Dermis microvascular lymphatic vessel endothelial cell (primary cell): Measurements from ENCODE around the gene SMOC2. TPM values are rescaled to one million over a fixed set of nuclear protein-coding genes. Genes with fewer than 3 reads are reported as not detected.

Experiments
- DNase-seq, 2 donors: peaks; one replicate each; pipeline versions ENCODE4 v3.0.0 to v3.0.0-alpha.2; 2010; ENCODE audit warnings: low read depth in 2 of 2
- total RNA-seq: library from RNA; depleted of rRNA; stranded (reverse); fragments of >200 nt; gene quantifications from 2 replicates; pipeline ENCODE4 v1.2.1, GENCODE V29; 2014

SMOC2 gene
- total RNA-seq, 1 donor from 2014 or later, result not detected

GRCh38 chr6:168623736-168624135 is 182.8 kb downstream of the SMOC2 start:
- no peak for DNase-seq

DNA sequence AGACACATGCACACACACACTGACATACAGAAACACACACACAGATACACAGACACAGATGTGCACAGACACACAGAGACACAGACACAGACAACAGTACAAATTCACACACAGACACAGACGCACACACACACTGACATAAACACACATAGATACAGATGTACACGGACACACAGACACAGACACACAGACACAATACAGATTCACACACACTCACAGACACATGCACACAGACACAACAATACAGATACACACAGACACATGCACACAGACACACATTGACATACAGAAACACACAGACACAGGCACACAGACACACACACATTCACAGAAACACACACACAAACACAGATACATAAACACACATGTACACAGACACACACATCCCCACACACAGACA is 183.6 kb downstream of the SMOC2 start:
- no peak for DNase-seq

- DNase-seq, result no peak
Observed at GRCh38 chr6:168624948-168625347, 184.0 kb downstream of the SMOC2 start.

- DNase-seq, result no peak
Observed at GRCh38 chr6:168625602-168626001, 184.6 kb downstream of the SMOC2 start.

DNA sequence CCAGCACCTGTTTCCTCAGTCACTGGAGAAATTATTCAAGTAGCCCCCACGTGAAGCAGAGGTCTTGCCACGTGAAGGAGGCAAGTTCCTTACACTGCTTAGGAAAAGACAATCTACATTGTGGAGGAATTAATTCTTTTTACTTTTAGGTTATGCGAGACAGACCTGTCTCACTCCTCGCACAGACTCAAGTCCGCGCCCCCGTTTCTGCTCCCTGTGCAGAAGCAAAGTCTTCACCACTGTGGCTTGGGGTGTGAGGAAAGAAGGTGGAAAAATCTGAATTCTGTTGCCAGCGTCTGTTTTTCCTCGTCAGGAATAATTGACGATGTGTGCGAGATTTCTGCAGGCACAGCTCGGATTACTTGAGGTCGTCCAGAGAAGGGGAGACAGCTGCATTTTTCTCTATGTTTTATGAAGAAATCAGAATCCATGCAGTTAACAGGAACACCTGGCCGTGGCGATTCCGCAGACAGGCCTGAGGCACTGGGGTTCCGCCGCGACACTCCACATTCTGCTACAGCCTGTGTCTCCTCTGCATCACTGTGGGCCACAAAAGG is 185.1 kb downstream of the SMOC2 start:
- no peak for DNase-seq

DNA sequence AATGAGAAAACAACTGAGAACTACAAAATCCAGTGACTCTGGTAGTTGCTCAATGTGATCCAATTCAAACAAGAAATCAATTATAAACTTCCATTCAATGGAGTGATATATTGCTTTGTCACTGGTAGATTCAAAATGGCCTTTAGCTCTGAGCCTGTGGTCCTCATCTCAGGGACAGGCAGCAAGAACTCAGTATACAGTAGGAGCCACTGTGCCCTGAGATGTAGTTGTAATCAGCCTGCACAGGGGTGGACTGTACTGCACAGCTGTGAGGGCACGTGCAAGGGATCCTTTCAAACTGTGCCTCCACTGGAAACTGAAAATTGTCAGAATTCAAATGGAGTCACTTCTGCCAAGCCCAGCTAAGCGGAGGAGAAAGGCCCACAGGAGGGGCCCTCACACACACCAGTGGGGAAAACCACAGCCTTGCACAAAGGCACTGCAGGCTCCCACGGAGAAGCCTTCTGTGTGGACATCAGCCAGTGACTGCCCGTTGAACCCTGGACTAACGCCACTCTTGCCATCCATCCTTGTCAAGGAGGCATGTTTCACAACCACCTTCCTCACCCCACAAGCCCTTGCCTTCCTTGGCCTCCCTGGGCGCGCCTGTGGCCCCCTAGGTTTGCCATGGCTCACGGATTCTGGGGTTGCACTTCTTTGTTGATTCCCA is 186.7 kb downstream of the SMOC2 start:
- DNase-seq, result no peak

GRCh38 chr6:168628176-168628553 is 187.2 kb downstream of the SMOC2 start:
- no peak for DNase-seq

DNA sequence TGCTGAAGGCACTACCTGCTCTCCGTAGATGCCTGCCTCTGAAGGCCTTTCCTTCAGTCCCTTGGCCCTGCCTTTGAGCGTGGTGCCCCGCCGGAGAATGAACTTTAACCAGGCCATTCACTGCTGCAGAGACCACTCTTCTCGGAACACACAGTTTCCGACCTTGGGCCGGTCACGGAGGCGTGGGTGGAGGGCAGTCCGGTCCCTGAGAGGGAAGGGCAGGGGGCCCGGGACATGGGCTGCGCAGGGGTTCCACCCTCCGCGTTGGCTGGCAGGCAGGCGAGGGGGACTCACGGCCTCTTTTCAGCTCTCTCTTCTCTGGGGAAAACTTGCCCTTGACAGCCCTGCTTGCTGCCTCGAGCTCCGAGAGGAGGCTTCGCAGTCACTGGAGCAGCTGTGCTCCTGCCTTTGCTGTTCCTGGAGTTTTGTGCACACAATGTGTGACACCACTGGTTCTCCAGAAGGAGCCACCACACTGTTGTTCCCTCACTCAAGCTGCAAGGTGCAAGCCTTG is 187.8 kb downstream of the SMOC2 start:
- DNase-seq, result no peak

- DNase-seq, result no peak
Observed at GRCh38 chr6:168631564-168631963, 190.6 kb downstream of the SMOC2 start.

DNA sequence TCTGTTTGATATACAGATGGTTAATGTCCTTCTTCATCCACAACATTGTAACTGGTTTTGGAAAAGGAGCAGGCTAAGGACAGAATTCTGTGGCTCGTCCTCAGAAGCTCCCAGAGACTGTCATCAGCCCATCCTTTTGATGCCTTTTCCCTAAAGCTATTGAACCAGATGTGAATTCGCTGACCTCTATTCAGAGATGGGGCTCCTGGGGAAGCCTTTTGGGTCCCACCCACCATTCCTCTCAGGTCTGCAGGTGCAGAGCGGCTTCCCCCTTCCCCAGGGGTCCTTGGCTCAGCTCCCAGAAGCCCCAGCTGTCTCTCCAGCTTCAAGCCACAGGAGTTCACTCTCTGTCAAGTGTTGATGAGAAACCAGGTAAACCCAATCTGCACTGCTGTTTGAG is 191.7 kb downstream of the SMOC2 start:
- no peak for DNase-seq

- DNase-seq, result no peak
Observed at GRCh38 chr6:168634541-168635328, 193.8 kb downstream of the SMOC2 start.

- DNase-seq, result no peak
Observed at GRCh38 chr6:168636147-168637004, 195.4 kb downstream of the SMOC2 start.

- DNase-seq, result no peak
Observed at GRCh38 chr6:168637834-168638233, 196.8 kb downstream of the SMOC2 start.

GRCh38 chr6:168638468-168639271 is 197.7 kb downstream of the SMOC2 start:
- no peak for DNase-seq

- no peak for DNase-seq
Observed at GRCh38 chr6:168640181-168640580, 199.2 kb downstream of the SMOC2 start.

- DNase-seq, result no peak
Observed at GRCh38 chr6:168640768-168641167, 199.8 kb downstream of the SMOC2 start.

DNA sequence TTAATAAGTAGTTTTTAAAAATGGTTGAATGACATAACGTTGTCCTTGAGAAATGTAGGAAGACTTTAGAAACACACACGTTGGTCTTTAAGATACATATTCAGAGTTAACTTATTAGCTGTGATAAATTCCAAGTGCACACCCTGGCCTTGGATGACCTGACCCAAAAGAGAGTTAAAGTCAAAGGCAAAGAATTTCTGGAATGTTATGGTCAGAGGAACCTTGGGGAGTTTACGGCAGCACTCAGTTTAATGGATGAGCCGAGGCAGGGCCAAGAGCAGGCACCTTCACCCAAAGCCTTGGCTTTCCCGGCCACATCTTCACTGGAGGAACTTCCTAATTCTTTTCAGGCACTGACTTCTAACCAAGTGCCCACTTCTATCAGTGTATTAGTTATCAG is 200.5 kb downstream of the SMOC2 start:
- DNase-seq, result no peak

DNA sequence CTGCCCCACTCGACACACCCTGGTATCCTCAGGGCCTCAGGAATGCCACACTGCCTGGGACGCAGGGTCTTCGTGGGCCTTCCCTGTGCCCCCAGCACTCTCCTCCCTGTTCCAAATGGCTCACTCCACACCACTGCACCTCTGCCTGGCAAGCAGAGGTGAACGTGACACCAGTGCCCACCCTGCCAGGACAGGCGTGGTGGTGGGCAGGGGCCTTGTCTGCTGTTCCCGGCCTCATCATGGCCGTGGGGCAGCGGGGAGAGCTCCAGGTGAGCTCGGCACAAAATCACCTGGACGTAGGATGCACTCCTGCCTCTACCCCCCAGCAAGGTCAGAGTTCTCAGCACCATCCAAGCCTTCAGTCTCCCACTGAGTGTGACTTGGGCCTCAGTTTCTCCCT is 202.4 kb downstream of the SMOC2 start:
- DNase-seq, result no peak

GRCh38 chr6:168645326-168645725 is 204.3 kb downstream of the SMOC2 start:
- DNase-seq, result no peak

DNA sequence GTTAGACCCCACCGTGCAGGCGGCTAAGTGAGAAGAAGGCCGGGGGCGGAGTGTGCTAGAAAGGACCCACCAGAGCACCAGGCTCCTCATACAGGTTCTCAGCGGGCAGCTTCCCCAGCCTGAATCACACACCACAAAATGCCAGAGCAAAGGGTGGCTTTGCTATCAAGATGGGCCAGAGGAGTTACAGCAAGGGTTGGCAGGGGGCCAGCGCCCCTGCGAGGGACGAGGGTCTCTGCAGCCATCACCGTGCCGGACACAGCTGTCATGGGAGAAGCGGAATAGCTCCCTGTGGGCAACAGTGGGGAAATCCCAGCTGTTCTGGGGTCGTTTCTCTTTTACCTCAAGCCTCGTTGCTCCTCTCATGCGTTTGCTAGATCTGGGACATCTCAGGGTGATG is 206.3 kb downstream of the SMOC2 start:
- no peak for DNase-seq
